ENCODE results near the gene ENG.
"Not testable (repeated sequence)": the region's sequence is repeated elsewhere in the genome, so short reads cannot be mapped to it uniquely, and the experiment has no call there.

ENG gene

DNA sequence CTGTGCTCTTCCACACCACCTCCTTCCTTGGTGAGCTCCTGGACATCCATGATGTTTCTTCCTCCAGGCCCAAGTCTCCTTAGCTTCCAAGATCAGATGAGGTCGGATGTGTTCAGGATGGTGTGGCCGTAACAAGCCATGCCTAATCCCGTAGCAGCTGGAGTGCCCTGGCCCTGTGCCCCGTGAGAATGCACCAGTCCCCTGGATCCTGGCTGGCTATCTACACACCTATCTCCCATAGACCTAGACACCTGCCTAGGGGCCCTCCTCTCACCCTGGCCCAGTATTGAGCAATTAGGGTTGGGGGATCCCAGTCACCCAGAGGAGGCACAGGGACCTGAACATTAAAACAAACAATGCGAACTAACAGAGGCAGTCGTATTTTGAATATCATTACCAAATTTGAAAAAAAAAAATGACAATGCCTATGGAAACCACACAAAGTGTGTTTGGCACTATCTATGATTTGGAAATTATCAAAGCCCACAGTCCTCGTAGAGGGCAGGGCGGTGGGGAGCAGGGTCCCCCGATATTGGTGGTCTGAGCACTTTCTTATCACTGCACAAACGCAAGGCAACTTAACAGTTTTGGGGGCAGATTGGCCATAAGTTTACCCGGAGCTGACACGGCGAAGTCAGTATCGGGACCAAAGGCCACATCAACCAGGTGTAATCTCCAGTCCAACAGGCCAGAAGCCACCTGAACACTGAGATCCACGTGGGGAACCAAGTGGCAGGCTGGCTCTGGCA, 13.2 kb downstream of the ENG start:
- DNase-seq (ENCODE audit: low read depth) = no peak

DNA sequence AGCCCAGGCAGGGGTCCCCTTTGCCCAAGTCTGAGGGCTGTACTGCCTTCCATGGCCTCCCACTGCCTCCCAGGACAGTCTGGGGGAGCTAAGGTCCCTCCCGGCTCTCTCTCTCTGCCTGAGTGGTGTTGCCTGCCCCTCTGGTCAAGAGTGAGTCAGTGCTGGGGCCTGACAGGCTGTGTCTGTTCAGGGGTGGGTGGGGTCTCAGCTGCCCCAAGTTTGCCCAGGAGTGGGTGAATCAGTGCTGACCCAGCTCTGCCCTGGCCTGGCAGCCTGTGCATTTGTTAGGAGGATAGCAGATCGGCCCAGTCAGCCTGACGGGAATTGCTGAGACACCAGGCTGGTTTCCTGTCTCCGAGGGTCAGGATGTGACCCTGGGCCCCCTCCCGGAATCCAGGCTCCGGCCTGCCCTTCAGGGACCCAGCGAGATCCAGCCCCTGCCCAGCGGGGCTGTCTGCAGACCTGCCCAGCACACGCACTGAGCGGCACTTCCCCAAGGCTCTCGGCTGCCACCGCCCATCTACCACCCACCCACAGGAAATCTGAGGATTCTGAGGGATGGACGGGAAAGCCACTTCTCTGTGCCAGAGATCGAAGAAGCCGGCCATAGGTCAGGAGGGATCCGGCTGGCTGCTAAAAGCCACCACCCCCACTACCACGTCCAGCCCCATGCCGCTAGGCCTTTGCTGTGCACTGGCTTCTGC, 15.9 kb downstream of the ENG start:
- peak; percentile 99 for DNase-seq (ENCODE audit: low read depth)

DNA sequence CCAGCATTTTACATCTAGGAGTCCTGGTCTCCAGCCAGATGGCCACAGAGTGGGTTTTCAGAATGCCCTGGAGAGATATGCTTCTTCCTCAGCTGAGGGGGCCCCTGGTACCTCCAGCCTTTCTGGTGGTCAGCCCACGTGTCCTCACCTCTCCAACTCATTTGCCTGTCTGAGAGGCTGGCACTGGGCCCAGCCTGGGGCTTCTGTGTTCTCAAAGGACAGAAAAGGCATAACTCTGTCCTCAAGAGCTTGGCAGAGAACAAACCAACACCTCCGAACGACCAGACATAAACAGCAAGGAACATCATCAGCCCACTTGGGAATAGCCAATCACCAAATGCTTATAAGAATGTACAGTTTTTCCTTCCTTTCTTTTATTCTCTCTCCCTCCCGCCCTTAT, 17.1 kb downstream of the ENG start:
- no peak for DNase-seq (ENCODE audit: low read depth)

DNA sequence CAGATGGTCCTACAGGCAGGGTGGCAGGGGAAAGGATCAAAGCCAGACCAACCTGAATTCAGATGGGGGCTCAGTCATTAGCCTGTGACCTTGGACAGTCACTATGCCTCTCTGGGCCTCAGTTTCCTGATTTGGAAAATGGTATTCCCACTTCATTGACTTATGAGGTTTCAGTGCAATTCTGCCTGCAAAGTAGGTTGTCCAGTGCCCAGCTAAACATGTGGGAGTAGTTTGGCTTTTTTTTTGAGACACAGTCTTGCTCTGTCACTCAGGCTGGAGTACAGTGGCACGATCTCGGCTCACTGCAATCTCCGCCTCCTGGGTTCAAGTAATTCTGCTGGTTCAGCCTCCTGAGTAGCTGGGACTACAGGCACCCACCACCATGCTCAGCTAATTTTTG, 17.9 kb downstream of the ENG start:
- DNase-seq (ENCODE audit: low read depth) = not testable (repeated sequence)

DNA sequence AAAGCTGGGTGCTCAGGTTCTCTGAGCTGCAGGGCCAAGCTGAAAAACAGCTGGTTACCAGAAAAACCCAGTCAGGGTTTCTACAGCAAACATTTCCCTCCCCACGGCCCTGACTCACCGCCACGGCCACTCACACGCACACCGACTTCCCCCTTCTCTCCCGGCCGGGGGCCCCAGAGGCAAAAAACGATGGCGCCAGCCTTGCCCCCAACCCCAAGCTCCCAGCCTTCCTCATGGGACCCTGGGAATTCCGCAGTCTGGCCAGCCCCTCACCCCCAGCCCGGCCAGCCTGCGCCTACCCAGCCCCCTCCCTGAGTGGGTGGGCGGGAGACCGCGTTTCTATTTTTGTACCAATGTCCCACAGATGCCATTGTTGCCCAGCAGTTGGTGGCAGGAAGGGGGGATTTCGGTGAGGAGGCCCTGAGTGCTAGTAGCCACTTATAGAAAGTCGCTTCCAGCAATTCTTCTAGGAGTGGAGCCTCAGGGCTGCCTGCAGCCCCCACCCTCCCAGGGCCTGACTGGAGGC, 18.4 kb downstream of the ENG start:
- DNase-seq (ENCODE audit: low read depth) = peak; percentile 83

DNA sequence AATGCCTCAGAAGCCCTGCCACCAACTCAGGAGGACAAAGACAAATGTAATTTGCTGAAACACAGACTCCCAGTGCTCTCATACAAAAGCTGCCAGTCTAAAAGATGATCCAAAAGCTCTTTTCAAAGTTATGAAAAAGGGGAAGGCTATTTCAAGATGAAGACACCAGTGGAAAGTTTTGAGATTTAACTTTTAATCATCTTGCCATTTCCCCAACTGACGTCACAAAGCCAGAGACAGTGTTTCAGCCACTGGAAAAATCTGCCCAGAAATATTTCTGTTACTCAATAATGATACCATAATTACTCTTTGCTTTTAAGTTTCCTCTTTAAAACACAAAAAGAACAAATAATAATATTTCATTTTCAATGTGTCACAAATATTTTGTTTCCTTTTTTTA, 20.9 kb downstream of the ENG start:
- DNase-seq (ENCODE audit: low read depth) = no peak

DNA sequence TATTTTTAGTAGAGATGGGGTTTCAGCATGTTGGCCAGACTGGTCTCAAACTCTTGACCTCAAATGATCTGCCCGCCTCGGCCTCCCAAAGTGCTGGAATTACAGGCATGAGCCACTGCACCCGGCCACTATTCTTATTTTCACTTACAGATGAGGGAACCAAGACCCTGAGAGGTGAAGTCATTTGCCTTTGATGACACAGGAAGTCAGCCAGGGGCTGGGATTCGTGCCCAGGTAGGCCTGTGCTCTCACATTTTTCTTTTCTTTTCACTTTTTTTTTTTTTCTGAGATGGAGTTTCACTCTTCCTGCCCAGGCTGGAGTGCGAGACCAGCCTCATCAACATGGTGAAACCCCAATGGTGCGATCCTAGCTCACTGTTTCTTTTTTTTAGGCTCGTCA, 22.2 kb downstream of the ENG start:
- DNase-seq (ENCODE audit: low read depth) = no peak

DNA sequence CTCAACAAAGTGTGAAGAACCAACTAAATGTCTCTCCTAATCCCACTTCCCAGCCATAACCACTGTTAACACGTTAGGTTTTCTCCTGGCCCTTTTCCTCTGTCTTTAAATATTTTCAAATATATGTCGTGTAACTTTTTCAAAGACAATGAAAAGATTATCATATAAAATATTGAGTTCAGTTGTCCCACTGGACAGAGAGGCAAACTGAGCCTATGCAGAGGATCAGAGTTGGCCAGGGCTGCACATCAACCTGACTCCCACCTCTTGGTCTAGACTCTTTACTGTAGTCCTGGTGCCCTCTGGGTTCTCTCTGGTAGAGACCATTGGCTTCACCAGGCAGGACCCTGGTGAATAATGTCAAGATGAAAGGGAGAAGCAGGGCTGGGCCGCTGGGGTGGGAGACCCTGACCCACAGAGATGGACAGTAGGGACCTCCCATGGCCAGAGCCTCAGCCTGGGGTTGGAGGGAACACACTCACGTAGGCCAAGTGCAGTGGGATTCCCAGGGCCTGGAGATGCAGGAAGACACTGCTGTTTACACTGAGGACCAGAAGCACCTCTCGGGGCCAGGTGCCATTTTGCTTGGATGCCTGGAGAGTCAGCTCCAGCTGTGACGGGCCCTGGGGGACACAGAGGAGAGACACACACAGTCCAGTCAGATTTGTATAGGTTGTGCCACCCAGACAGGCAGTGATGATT, 25.1 kb downstream of the ENG start:
- no peak for DNase-seq (ENCODE audit: low read depth)

DNA sequence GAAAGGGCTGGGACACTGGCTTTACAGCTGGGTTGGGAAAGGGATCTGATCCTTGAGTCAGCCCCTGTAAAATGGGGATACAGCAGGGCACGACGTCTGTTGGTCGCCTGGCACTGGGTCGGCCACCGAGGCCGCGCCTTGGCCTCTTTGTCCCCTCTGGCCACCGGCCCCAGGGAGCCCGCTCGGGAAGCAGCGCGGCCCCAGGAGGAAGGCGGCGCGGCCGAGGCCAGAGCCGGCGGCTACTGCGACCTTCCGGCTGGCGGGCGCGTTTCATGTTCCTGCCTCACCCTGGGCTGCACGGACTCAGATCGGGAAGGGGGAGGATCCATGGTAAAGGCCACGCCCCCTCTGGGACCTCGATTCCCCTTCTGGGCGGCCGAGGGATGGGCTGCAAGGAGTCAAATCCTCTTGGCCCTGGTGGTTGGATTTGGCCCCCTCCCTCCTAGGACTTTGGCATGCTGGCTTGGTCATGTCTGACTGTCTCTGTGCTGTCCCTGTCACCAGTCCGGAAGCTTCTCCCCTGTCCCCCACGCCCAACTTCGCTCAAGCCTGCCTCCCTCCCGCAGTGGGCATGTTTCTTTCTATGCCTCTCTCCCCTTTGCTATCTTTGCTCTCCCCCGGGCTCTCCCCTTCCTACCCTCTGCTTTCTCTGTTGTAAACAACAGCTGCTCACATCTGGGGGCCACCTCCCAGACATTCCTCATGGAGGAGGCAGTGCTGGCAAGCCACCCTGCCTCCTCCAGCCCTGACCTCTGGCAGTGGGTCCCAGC, 26.0 kb downstream of the ENG start:
- DNase-seq (ENCODE audit: low read depth) = peak; percentile 76

DNA sequence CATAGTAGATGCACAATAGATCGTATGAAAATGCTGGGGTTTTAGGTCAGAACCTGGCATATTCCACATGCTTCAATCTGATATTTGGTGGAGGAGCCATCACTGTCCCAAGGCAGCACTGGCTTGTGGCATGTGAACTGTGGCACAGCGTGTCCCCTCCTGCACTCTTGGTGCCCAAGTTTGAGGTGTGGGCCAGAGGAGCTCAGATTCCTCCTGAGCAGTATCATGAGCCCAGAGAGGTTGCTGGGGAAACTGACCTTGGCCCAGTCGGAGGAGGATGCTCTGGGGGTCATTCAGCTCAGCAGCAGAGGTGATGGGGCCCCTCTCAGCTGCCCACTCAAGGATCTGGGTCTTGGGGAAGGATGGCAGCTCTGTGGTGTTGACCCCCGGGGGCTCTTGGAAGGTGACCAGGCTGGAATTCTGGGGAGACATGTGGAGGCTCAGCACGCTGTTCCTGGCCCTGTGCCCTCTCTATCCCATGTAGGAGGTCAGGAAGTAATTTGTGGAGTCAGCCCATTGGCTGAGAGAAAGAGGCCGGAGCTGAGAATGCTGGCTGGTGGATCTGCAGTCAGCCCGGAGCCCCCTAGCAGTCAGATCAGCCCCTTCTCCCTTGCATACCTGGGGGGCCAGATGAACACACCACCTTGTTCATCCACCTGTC, 28.1 kb downstream of the ENG start:
- DNase-seq (ENCODE audit: low read depth) = no peak

DNA sequence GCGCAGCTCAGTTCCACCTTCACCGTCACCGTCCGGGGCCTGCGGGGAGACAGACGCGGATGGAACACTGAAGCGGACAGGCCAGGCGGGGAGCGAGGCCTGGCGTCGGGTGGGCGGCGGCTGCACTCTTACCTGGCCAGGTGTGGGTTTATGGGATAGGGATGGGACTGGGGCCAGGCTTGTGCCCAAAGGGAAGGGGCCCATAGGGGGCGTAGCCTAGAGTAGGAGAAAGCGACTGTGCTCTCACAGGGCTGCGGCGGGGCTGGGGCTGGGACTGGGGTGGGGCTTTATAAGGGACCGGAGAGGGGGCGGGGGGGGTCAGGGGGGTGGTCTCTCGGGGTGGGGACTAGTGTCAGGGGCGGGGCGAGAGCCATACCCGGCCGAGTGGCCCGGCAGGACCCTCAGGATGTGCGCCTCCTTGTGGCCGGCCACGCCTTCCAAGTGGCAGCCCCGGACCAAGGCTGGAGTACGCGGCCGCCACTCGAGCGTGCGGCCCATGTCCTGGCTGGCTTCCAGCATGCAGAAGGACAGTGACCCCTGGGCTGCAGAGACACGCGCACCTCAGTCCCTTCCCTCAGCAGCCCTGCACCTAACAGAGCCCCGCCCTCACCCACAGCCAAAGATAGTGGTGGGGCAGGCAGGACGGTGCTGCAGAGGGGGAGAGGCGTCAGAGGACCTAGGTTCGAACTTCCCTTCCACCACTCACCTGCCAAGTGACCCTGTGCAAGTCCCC, 29.0 kb downstream of the ENG start:
- DNase-seq (ENCODE audit: low read depth) = no peak

DNA sequence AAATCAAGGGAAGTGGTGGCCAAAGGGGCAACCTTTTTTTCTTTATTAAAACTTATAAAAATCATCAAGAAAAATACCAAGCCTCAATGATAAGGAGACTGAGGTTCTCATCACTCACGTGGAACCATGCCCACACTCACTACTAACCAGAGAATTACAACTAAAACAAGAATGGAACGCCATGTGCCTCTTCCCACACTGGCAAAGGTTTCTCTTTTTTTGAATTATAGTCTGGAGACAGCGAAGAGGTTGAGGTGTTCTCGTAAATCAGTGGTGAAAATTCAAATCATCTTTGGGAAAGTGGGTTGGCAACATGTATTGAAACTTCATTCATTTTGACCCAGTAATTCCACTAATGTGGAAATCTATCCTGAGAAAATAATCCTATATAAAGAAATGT, 32.4 kb downstream of the ENG start:
- no peak for DNase-seq (ENCODE audit: low read depth)

DNA sequence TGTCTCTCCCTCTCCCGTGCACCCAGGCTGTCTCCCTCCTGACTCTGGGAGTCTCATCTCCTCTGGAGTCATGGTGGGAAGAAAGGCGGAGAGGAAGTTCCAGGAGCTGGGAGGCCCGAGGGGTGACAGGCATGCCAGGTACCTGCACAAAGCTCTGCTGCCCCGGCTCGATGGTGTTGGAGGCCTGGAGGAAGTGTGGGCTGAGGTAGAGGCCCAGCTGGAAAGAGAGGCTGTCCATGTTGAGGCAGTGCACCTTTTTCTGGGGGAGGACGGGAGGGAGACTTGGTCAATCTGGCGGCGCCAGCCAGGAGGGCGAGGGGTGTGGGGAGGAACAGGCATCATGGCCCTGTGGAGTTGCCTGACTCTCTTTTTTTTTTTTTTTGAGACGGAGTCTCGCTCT, 35.9 kb downstream of the ENG start:
- DNase-seq (ENCODE audit: low read depth) = no peak

DNA sequence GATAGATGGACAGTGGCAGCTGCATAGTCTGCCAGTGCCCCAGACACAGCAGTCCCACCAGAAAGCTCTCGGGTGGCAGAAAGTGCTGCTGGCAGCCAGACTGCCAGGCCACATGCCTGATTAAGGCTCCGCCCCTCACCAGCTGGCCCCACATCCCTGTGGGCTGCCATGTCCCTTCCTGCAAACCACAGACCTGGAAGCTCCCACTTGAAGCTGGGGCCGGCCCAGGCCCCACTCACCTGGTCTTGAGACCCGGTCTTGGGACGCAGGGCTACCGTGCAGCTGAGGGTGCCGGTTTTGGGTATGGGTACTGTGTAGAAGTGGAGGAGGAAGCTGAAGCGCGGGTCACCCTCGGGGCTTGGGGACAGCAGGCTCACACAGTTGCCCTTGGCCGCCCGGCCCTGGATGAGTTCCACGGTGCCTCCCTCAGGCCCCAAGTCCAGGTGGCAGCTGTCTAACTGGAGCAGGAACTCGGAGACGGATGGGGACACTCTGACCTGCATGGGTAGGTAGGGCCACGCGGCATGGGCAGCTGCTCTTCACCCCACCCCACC, 36.5 kb downstream of the ENG start:
- DNase-seq (ENCODE audit: low read depth) = no peak

DNA sequence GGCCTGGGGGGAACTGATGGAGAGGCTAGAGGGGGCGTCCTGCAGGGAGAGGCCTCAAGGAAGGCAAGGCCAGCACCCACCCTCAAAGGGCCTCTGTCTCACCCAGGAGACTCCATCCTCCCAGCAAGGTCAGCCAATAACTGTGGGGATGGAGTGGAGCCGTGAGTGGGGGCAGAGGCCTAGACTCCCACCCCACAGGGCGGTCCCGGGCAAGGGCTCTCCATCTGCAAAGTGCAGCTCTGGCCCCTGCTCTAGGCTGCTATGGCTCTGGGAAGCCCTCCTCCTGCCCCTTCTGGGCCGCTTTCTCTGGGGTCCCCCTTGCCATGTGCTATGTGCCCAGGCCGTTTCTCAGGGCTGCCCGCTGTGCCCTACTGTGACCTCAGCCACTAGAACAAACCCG, 37.7 kb downstream of the ENG start:
- DNase-seq (ENCODE audit: low read depth) = no peak

DNA sequence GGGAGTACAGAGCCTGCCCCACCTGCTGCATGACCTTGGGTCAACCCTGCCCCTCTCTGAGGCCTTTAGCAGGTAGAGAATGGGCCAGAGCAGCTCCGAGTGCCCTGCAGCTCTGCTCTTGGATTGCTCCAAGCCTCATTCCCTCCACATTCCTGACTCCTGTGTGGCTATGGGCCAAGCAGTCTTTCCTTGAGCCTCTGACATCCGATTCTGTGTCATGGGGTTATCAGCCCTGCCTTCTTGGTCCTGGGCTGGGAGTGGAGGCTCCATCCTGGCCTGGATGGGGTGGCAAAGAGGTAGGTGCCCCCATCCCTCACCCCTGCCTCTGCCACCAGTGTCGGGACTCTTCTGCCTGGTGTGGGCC, 38.1 kb downstream of the ENG start:
- DNase-seq (ENCODE audit: low read depth) = no peak

DNA sequence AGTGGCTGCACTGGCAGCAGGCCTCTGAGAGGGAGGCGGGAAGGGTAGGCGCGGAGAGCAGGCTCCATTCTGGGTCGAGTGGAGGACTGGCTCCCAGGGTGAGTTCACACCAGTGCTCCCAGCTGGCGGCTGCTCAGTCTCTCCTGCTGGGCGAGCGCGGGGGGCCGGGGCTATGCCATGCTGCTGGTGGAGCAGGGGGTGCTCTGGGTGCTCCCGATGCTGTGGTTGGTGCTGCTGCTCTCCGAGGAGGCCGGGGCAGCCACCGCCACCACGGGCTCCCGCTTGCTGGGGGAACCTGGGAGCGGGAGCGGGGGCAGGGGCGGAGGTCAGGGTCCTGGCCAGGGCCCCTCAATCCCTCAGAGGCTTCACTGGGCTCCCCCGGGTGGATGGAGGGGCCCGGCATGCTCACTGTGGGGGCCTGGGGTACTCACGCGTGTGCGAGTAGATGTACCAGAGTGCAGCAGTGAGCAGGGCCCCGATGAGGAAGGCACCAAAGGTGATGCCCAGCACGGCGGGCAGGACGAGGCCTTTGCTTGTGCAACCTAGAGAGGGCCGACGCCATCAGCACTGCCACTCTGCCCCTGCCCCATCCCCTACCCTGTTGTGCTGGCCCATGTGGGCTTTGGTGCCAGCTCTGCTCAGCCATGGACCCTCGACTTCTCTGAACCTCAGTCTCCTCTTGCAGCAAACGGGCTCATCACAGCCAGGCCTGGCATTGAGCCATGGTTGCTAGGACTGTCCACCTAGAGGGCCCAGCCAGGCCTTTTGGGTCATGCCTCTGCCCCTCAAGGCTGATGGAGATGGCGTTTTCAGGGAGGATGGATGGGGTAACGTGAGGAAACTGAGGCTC, 38.7 kb downstream of the ENG start:
- no peak for DNase-seq (ENCODE audit: low read depth)

DNA sequence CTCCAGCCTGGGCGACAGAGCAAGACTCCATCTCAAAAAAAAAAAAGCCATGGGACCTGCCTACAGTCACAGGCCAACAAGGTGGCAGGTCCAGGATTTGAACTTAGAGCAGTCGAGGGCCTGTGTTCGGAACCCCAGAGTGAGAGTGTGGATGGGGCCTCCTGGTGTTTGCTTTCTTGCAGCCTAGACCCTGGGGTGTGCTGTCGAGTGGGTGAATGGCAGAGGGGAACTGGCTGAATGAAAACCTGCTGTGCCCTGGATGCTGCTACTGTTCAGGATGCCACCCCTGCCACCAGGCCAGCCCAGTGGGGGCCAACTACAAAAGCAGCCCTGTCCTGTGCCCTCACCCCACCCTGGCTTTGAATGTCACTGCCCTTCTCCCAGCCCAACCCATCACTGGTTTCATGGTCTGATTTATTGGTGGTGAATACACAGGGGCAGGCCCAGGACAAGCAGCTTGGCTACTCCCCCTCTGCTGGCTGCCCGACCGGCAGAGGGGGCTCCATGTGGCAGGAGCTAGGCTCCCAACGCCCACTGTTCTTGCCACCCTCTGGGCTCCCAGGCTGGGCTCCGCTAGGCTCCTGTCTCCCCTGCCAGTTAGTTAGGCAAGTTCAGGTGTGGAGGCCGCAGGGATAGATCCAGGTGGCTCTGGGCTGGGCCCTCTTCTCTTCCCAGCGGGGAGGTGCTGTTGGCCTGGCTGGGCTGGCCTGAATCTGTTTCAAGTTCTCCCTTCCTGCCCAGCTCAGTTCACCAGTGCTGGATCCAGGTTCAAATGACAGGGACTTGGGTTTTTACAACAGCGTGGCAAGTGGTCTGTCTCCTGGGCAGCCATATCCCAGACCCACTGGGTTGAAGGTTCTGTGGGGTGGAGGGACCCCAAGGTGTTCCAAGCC, 39.6 kb downstream of the ENG start:
- DNase-seq (ENCODE audit: low read depth) = no peak
